Activated CD8-positive, alpha-beta memory T cell treated with anti-CD3 and anti-CD28 coated beads, Interleukin-2, amount 10 ng/mL, durations not matched to agents 7 days and 5 days (primary cell): ENCODE data around the gene KRTAP5-3. TPM values are rescaled to one million over a fixed set of nuclear protein-coding genes. Genes with fewer than 3 reads are reported as not detected.
"Not testable (repeated sequence)": the region's sequence is repeated elsewhere in the genome, so short reads cannot be mapped to it uniquely, and the experiment has no call there.

Experiments
- ATAC-seq: fragments of 150-1000 bp; cut with Tn5 transposase; one replicate; pipeline ENCODE4 v1.10.0; 2021; ENCODE audit warnings: moderate library complexity
- CTCF ChIA-PET: fragments of 350-600 bp; sonication (Branson Sonifier 250); formaldehyde crosslinking; loops from one replicate; lab custom pipeline; 2021; ENCODE audit warnings: antibody characterized with exemption; lab: Charles Lee
- DNase-seq: peaks from one replicate; pipeline ENCODE4 v3.0.0-alpha.2; 2020
- H3K27ac Mint-ChIP-seq: one replicate; pipeline ENCODE4 v1.8.0; 2021; ENCODE audit warnings: mild to moderate bottlenecking, mixed read lengths
- H3K27me3 Mint-ChIP-seq: one replicate; pipeline ENCODE4 v1.8.0; 2021; ENCODE audit warnings: mixed read lengths
- H3K36me3 Mint-ChIP-seq: one replicate; pipeline ENCODE4 v1.8.0; 2021; ENCODE audit warnings: mild to moderate bottlenecking, mixed read lengths
- H3K4me1 Mint-ChIP-seq: one replicate; pipeline ENCODE4 v1.8.0; 2021; ENCODE audit warnings: mixed read lengths
- H3K4me3 Mint-ChIP-seq: one replicate; pipeline ENCODE4 v1.8.0; 2021; ENCODE audit warnings: mild to moderate bottlenecking, moderate library complexity, mixed read lengths
- H3K9me3 Mint-ChIP-seq: one replicate; pipeline ENCODE4 v1.8.0; 2022; ENCODE audit warnings: low read depth, mixed read lengths
- total RNA-seq, 2 experiments: library from RNA; stranded (reverse); gene quantifications; one replicate each; pipeline ENCODE4 v1.2.3, GENCODE V29; 2021

KRTAP5-3 gene
- total RNA-seq, 2 experiments from 2014 or later, result not detected

DNA sequence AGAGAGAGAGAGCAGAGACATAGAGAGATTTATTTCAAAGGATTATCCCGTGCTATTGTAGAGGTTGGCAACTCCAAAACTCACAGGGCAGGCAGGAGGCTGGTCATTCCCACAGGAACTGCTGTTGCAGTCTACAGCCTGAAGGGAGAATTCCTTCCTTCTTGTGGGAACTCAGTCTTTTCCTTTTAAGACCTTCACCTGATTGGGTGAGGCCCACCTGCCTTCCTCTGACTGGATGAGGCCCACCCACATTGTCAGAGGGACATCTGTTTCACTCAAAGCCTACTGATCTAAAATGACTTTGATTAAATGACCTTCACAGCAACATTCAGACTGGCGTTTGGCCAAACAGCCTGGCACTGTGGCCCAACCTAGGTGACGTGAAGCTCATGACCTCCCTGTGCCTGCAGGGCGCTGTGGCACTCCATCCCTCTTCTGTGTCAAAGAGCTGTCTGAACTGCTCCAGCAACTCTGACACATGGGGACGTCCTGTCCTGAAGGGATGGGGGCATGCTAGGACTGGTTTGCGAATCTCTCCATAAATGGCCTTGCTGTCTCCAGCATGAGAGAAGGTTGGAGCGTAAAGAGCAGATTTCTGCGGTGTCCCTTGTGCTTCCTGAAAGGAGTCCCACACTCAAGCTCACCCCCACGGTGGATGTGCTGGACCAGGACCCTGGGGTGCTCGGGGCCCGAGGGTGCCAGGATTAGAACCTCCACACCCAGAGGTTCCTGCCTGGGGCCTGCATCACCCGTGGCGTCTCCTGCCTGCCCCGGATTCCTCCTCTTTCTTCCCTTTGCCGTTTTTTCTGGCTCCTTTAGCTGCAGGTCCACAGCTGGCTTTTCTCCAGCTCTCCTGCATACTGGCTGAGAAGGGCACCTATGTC is 42.0 kb upstream of the KRTAP5-3 start:
- Mint-ChIP-seq H3K9me3 (no peaks in the 10 kb centered on the region), H3K4me3 (no peak overlapping the region), H3K36me3 (no peaks in the 10 kb centered on the region), H3K27ac (no peak overlapping the region), H3K4me1 (no peaks in the 10 kb centered on the region), H3K27me3 (peaks cover 23% of the 10 kb centered on the region)
- CTCF ChIA-PET, result interaction anchor here (1.3 to 5.7 kb wide), 3 partner anchors 8 to 182 kb away, joined by 4 to 104 read pairs (median 11); no protein-coding TSS in a partner anchor
- ATAC-seq (no peak), DNase-seq (no peak)

DNA sequence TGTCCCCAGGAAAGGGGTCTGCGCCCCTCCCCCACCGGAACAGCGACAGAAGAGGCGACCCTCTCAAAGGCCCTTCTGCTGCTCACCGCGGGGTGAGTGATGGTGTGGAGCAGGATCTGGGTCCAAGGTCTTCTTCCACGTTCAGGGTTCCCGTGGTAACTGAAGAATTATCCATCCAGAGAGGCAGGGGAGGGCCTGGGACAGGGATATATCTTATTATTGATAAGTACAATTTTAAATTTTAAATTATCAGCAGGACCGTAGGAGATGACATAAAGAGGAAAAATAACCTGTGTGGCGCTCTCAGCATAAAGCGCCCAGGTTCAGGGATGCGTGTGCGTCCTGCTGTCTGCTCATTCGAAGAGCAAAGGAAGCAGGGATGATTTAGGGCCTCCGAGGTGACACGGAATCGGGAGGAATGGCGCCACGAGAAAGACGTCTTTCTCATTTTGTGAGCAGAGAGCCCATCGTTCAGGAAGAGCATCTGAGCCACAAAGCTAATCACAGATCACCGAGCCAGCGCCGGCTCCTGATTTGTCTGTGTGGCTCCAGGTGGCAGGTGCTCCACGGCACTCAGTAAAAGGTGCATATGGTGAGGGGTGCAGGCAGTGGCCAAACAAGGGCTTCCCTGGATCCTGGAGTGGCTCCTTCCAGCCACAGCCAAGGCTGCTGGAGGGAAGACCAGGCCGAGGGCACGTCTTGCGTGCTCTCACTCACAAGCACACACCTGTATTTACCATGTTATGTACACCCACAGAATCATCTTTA is 40.6 kb upstream of the KRTAP5-3 start:
- no peaks in the 10 kb centered on the region for H3K9me3 Mint-ChIP-seq
- no peak for ATAC-seq
- no peak overlapping the region for H3K4me3 Mint-ChIP-seq
- peaks cover 23% of the 10 kb centered on the region for H3K27me3 Mint-ChIP-seq
- no peaks in the 10 kb centered on the region for H3K4me1 Mint-ChIP-seq
- no peaks in the 10 kb centered on the region for H3K36me3 Mint-ChIP-seq
- CTCF ChIA-PET, result interaction anchor here (0.8 to 3.0 kb wide), 3 partner anchors 9 to 184 kb away, joined by 3 to 11 read pairs (median 4); no protein-coding TSS in a partner anchor
- DNase-seq, result no peak
- H3K27ac Mint-ChIP-seq, result no peak overlapping the region

DNA sequence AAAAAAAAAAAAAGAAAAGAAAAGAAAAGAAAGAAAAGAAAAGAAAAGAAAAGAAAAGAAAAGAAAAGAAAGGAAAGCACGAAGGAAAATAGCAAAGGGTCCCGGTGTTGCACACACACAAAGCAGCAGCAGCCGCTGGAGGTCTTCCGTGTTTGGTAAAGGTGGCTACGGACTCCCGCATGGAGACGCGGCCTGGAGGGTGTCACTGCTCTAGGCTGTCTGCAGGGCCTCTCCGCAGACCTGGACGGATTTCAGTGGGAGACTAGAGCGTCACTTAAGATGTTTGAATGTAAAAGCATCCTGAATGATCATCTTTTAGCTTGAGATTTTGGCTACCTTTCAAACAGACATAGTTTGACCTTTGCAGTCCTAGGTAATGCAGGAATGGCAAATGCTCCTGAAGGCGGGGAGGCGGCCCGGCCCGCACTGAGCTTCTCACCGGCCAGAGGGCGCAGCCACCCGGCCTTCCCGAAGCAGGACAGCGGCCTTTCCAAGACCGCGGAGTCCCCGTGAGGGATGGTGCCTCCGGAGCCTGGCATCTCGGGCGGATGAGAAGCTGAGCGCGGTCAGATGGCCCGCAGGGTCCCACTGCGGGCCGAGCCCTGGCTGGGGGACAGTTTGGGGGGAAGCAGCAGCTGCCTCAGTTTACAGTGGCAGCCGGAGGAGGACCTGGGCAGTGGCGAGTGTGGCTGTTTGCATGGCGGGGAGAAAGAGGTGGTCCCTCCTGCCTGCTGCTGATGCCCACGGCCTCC is 39.8 kb upstream of the KRTAP5-3 start:
- no peak overlapping the region for H3K27ac Mint-ChIP-seq
- DNase-seq, result no peak
- H3K4me3 Mint-ChIP-seq, result no peak overlapping the region
- ATAC-seq, result no peak
- no peaks in the 10 kb centered on the region for H3K4me1 Mint-ChIP-seq
- H3K36me3 Mint-ChIP-seq, result no peaks in the 10 kb centered on the region
- CTCF ChIA-PET, result interaction anchor here (0.8 to 1.6 kb wide), 2 partner anchors 8 to 46 kb away, joined by 3 to 4 read pairs; no protein-coding TSS in a partner anchor
- no peaks in the 10 kb centered on the region for H3K9me3 Mint-ChIP-seq
- H3K27me3 Mint-ChIP-seq, result peaks cover 21% of the 10 kb centered on the region

DNA sequence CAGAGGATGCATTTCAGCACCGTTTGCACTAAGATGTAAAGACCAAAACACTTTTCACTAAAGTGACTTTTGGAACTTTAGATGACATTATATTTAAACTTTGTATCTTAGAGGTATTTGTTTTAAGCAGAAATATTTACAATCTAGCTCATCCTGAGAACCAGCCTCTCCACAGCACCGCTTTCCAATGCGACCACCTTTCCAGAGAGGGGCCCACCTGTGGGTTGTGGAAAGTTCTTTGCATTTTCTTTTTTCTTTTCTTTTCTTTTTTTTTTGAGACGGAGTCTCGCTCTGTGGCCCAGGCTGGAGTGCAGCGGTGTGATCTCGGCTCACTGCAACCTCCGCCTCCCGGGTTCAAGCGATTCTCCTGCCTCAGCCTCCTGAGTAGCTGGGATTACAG is 38.3 kb upstream of the KRTAP5-3 start:
- not testable (repeated sequence) for ATAC-seq, H3K36me3 Mint-ChIP-seq

DNA sequence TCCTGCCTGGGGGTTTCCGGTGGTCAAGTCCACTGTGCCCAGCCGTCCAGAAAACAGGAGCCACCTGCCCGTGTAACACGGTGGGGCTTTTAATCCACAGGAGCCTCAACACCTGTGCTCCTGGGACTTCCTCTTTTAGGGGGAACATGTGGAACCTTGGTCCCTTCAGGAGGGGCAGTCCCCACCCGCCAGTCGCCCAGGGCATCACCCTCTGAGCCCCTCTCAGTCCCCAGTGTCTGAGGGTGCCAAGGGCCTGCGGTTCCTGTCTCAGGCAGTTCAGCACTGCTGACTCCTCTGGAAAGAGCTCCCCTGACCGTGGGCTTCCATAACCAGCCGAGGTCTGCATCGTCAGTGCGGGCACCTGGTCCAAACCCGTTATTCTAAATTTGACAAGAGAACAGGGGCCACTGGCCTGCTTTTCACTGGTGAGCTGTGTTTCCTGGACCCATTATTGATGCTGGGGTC is 37.1 kb upstream of the KRTAP5-3 start:
- Mint-ChIP-seq H3K27ac (no peak overlapping the region), H3K36me3 (no peaks in the 10 kb centered on the region), H3K9me3 (no peaks in the 10 kb centered on the region), H3K4me1 (no peaks in the 10 kb centered on the region), H3K4me3 (no peak overlapping the region), H3K27me3 (peaks cover 19% of the 10 kb centered on the region)
- CTCF ChIA-PET, result interaction anchor here (1.4 kb wide), 1 partner anchor 13 kb away, joined by 3 read pairs; no protein-coding TSS in a partner anchor
- ATAC-seq (no peak), DNase-seq (no peak)

More for the DNA sequence above, 38.3 kb upstream of the KRTAP5-3 start:
- H3K27ac Mint-ChIP-seq, DNase-seq, H3K4me1 Mint-ChIP-seq, H3K4me3 Mint-ChIP-seq, H3K9me3 Mint-ChIP-seq: not testable (repeated sequence)
- H3K27me3 Mint-ChIP-seq, result peaks cover 16% of the 10 kb centered on the region
- CTCF ChIA-PET, result interaction anchor here (0.7 to 1.4 kb wide), 3 partner anchors 14 to 201 kb away, joined by 3 read pairs; no protein-coding TSS in a partner anchor

DNA sequence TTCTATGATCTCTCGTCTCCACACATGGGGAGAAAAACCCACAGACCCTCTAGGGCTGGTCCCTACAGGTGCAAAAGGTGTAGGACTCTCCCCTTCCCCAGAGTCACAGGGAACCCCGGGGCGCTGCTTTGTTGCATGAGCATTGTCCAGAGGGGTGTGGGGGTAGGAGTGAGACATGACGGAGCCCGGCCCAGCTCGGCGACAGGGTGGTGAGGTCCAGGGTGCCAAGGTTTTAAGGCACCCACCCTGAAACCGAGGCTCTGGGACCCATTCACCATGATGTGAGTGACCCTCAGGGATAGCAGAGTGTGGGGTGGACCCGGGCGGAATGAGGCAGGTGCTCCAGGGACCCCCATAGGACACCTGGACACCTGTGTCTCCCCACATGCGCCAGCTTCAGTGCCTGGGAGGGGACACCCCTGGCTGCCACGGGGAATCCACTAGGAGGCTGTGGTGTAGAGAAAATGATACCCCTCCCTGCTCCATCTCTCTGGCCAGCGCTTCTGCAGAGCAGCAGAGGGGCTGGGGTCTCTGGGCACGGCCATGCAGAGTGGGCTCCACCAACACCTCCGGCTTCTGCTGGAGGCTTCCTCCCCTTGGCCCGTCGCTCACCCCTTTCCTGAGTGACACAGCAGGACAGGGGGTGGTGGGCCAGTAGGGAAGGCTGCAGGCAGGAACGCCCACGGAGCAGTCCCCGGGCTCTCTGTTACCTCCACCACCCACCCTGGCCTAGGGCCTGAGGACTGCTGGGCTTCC is 36.5 kb upstream of the KRTAP5-3 start:
- no peak overlapping the region for H3K4me3 Mint-ChIP-seq
- DNase-seq (no peak), ATAC-seq (no peak)
- H3K27ac Mint-ChIP-seq, result no peak overlapping the region
- no peaks in the 10 kb centered on the region for H3K36me3 Mint-ChIP-seq
- peaks cover 22% of the 10 kb centered on the region for H3K27me3 Mint-ChIP-seq
- CTCF ChIA-PET, result interaction anchor here (2.0 to 2.9 kb wide), 2 partner anchors 8 to 49 kb away, joined by 9 to 14 read pairs; no protein-coding TSS in a partner anchor
- no peaks in the 10 kb centered on the region for H3K9me3 Mint-ChIP-seq
- H3K4me1 Mint-ChIP-seq, result no peaks in the 10 kb centered on the region

DNA sequence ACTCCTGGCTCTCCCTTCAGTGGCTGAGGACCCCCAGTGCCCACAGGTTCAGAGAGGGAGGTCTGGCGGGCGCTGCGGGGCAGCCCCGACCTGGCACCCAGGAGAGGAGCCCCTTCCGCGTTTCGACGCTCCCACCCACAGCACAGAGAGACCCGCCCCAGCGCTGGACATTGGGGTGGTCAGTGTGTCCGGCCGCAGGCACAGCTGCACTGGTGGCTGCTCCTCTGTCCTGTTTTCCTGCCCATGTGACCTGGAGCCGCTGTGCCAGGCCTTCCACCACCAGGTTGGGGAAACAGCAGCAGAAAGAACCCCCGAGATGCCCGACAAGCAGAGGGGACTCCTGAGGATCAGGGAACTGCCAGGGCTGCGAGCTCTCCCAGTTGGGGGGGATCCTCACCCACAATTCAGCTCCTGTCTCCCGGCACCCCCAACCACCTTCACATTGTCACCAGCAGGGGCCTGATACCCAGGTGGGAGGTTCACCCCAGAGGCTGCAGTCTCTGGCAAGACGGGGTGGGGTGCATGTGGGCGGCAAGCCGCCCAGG is 35.0 kb upstream of the KRTAP5-3 start:
- Mint-ChIP-seq H3K36me3 (no peaks in the 10 kb centered on the region), H3K27me3 (peaks cover 27% of the 10 kb centered on the region), H3K4me1 (no peaks in the 10 kb centered on the region), H3K4me3 (no peak overlapping the region), H3K27ac (no peak overlapping the region), H3K9me3 (no peaks in the 10 kb centered on the region)
- DNase-seq (no peak), ATAC-seq (no peak)
- CTCF ChIA-PET, result interaction anchor here (1.2 to 2.9 kb wide), 3 partner anchors 8 to 50 kb away, joined by 4 to 14 read pairs (median 9); no protein-coding TSS in a partner anchor

DNA sequence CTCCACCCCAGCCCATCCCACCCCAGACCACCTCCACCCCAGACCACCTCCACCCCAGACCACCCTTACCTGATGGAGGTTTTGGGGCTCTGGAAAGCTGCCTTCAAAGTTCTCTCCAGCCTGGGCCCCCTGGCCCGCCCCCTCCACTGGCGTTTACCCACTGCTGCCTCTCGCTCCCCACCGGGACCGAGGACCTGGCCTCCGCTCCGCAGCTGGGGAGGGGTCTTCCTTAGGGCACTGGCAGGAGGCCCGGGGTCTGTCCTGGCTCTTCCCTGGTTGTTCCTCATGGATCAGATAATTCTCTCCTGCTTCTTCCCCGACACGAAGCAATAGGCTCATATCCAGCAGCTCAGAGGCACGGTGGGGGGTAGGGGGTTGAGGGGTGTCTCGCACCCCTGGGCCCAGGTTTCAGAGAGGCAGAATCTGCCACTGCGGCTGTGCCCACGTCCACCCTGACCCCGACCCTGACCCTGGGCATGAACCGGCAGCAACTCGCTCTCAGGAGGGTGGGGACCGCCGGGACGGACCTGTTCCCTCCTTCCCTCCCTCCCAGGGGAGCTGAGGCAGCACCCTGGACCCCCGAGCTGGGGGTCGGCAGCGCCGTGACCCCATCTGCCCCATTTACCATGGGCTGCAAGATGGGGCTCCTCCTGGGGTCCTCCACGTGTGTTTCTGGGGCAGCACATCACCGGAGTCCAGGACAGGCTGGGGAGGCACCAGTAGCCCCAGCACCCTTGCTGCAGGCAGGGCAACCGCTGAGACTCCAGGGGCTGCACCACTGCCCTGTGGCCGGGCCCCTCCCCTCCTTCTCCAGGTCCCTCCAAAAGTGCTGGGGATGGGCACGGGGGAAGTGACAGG is 34.3 kb upstream of the KRTAP5-3 start:
- Mint-ChIP-seq H3K4me3 (no peak overlapping the region), H3K36me3 (no peaks in the 10 kb centered on the region), H3K4me1 (no peaks in the 10 kb centered on the region), H3K27ac (no peak overlapping the region), H3K9me3 (no peaks in the 10 kb centered on the region), H3K27me3 (peaks cover 25% of the 10 kb centered on the region)
- CTCF ChIA-PET, result interaction anchor here (1.2 to 2.9 kb wide), 3 partner anchors 9 to 51 kb away, joined by 4 to 14 read pairs (median 9); no protein-coding TSS in a partner anchor
- no peak for ATAC-seq
- DNase-seq, result no peak

DNA sequence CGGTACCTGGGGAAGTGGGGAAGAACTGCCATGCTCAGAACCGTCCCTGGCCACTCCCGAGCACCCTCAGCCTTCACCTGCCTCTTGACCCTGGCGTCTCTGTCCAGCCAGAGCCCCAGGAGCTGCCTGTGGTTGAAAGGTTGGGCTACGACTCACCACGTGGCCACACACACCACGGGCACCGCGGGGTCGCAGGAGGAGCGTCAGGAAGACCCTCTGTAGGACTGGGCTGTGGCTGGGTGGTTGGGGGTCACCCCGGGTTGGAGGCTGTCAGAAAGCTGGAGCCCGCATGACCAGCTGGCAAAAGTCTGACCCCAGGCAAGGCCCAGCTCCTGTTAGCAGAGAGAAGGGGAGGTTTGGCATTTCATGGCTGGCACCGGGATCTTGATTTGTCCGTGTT is 32.8 kb upstream of the KRTAP5-3 start:
- H3K4me1 Mint-ChIP-seq, result no peaks in the 10 kb centered on the region
- no peak overlapping the region for H3K4me3 Mint-ChIP-seq
- ATAC-seq, result no peak
- no peak for DNase-seq
- H3K36me3 Mint-ChIP-seq, result no peaks in the 10 kb centered on the region
- H3K9me3 Mint-ChIP-seq, result no peaks in the 10 kb centered on the region
- H3K27ac Mint-ChIP-seq, result no peak overlapping the region
- H3K27me3 Mint-ChIP-seq, result peaks cover 20% of the 10 kb centered on the region
- CTCF ChIA-PET, result interaction anchor here (0.7 to 4.7 kb wide), 3 partner anchors 12 to 192 kb away, joined by 4 to 36 read pairs (median 5); no protein-coding TSS in a partner anchor

DNA sequence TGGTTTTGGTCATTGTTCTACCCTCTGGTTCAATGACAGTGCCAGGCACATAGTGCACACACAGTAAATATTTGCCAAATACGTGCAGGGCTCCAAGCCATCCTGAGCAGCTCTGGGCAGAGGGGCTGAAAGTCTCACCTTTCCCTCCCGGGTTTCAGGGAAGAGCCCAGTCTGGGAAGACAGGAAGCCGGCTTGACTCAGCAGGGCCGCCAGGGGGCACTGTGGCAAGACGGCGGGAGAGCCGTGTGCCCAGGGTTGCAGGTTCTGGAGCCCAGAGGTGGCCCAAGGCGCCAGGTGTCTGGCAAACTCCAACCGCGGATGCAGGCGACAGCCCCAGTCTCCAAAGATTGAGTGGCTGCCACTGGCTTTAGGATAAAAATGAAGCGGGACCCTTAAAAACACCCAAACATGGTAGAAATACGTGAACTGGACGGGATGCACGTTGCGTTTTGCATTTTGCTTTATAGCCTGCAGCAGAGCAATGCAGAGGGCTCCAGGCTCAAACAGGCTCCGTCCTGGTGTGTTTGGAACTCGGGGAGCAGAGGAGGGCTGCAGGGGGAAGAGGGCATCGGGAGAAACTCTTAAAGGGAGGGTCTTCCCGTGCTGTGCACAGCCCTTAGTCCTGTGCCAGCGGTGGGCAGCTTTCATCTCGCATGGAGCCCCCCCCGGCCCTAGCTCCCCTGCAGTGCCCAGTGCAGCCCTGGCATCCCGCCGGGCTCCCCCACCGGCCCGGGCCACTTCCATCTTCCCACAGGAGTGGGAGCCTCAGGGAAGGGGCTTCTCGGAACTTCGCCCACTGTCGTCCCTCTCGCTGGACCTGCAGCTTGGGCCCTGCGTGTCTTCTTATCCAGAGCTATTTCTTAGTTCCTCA is 32.0 kb upstream of the KRTAP5-3 start:
- no peak overlapping the region for H3K4me3 Mint-ChIP-seq
- no peaks in the 10 kb centered on the region for H3K36me3 Mint-ChIP-seq
- no peaks in the 10 kb centered on the region for H3K4me1 Mint-ChIP-seq
- no peak for DNase-seq
- no peak for ATAC-seq
- no peaks in the 10 kb centered on the region for H3K9me3 Mint-ChIP-seq
- H3K27me3 Mint-ChIP-seq, result peaks cover 14% of the 10 kb centered on the region
- CTCF ChIA-PET, result interaction anchor here (0.9 to 4.7 kb wide), 7 partner anchors 8 to 511 kb away, joined by 3 to 36 read pairs (median 4); no protein-coding TSS in a partner anchor
- H3K27ac Mint-ChIP-seq, result no peak overlapping the region
